ENCODE results near the gene SERPINA1.

DNA sequence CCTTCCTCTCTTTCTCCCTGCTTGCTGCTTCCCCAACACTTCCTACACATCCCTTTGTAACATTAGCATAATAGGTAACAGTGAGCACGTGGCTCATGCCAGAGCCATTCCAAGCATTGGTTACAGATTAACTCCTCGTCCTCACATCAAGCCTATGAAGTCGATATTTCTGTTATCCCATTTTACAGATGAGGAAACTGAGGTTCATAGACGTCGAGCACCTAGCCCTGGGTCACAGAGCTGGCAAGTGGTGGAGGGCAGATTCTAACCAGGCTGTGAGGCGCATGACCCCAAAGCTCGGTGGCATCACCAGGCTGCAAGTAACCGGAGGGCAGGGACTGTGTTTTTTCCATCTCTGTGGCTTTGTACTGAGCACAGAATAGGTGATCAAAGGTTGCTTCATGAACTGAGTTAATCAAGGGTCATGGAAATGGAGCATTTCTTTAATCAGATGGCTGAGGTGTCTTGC, 5.7 kb upstream of the SERPINA1 start:
- TF ChIP-seq, protein P1, sequence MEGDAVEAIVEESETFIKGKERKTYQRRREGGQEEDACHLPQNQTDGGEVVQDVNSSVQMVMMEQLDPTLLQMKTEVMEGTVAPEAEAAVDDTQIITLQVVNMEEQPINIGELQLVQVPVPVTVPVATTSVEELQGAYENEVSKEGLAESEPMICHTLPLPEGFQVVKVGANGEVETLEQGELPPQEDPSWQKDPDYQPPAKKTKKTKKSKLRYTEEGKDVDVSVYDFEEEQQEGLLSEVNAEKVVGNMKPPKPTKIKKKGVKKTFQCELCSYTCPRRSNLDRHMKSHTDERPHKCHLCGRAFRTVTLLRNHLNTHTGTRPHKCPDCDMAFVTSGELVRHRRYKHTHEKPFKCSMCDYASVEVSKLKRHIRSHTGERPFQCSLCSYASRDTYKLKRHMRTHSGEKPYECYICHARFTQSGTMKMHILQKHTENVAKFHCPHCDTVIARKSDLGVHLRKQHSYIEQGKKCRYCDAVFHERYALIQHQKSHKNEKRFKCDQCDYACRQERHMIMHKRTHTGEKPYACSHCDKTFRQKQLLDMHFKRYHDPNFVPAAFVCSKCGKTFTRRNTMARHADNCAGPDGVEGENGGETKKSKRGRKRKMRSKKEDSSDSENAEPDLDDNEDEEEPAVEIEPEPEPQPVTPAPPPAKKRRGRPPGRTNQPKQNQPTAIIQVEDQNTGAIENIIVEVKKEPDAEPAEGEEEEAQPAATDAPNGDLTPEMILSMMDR (IDR thresholded peaks at IDR 0.05), result no peak
- TF ChIP-seq ZFX (IDR thresholded peaks at IDR 0.05; ENCODE audit: borderline replicate concordance), result no peak
